GM23248 (cell line): ENCODE data around the gene SUDS3. TPM values are rescaled to one million over a fixed set of nuclear protein-coding genes. Genes with fewer than 3 reads are reported as not detected.
A peak's percentile ranks its signal among the peaks of the same experiment; 100 is the strongest.

Source experiments
- DNase-seq: peaks from one replicate; pipeline ENCODE4 v3.0.0-alpha.2; 2015
- H2AFZ ChIP-seq: fragments of 200-600 bp; sonication (generic); 2 replicates; pipeline ENCODE4 v1.6.1; 2016; ENCODE audit warnings: antibody characterized with exemption
- H3F3A ChIP-seq: fragments of 200-600 bp; sonication (generic); 2 replicates; pipeline ENCODE4 v1.6.1; 2016; ENCODE audit warnings: mild to moderate bottlenecking, antibody characterized with exemption, mixed run types; ENCODE audit not compliant: insufficient read depth
- H3K27ac ChIP-seq: fragments of 200-600 bp; sonication (generic); 2 replicates; pipeline ENCODE4 v1.5.1; 2016; ENCODE audit warnings: mild to moderate bottlenecking
- H3K27me3 ChIP-seq: fragments of 200-600 bp; sonication (generic); replicated peaks from 2 replicates; pipeline ENCODE4 v1.6.1; 2016; ENCODE audit warnings: mild to moderate bottlenecking; ENCODE audit not compliant: insufficient read depth
- H3K36me3 ChIP-seq: fragments of 200-600 bp; sonication (generic); 2 replicates; pipeline ENCODE4 v1.6.1; 2016; ENCODE audit warnings: low read depth, mild to moderate bottlenecking
- H3K4me1 ChIP-seq: fragments of 200-600 bp; sonication (generic); 2 replicates; pipeline ENCODE4 v1.6.1; 2016; ENCODE audit warnings: mild to moderate bottlenecking; ENCODE audit not compliant: insufficient read depth
- H3K4me2 ChIP-seq: fragments of 200-600 bp; sonication (generic); one replicate; pipeline ENCODE4 v1.6.1; 2016; ENCODE audit warnings: mild to moderate bottlenecking; ENCODE audit not compliant: unreplicated experiment
- H3K4me3 ChIP-seq: fragments of 200-600 bp; sonication (generic); 2 replicates; pipeline ENCODE4 v1.5.1; 2016; ENCODE audit warnings: mild to moderate bottlenecking
- H3K79me2 ChIP-seq: fragments of 200-600 bp; sonication (generic); 2 replicates; pipeline ENCODE4 v1.6.1; 2016; ENCODE audit warnings: mild to moderate bottlenecking; ENCODE audit not compliant: insufficient read depth
- H3K9ac ChIP-seq: fragments of 200-600 bp; sonication (generic); 2 replicates; pipeline ENCODE4 v1.6.1; 2016; ENCODE audit warnings: mild to moderate bottlenecking
- H3K9me2 ChIP-seq: fragments of 200-600 bp; sonication (generic); 2 replicates; pipeline ENCODE4 v1.6.1; 2016; ENCODE audit warnings: mixed run types, mild to moderate bottlenecking, moderate library complexity; ENCODE audit not compliant: insufficient read depth
- H3K9me3 ChIP-seq: fragments of 200-600 bp; sonication (generic); one replicate; pipeline ENCODE4 v1.6.1; 2017; ENCODE audit warnings: low read depth
- H4K20me1 ChIP-seq: fragments of 200-600 bp; sonication (generic); 2 replicates; pipeline ENCODE4 v1.6.0; 2016; ENCODE audit not compliant: insufficient read depth
- EZH2 ChIP-seq: fragments of 200-600 bp; sonication (generic); IDR thresholded peaks from 2 replicates; pipeline ENCODE4 v1.6.1; 2018; ENCODE audit warnings: antibody characterized with exemption, mild to moderate bottlenecking; ENCODE audit not compliant: insufficient read depth, poor library complexity, severe bottlenecking
- EZH2phosphoT487 ChIP-seq: fragments of 200-600 bp; sonication (generic); IDR thresholded peaks from 2 replicates; pipeline ENCODE4 v1.6.1; 2018; ENCODE audit warnings: antibody characterized with exemption, moderate library complexity, mild to moderate bottlenecking, low read depth; ENCODE audit not compliant: insufficient read depth
- WGBS, 2 experiments: methylation state at CpG; one replicate each; pipeline ENCODE4 v1.1.6; 2015 to 2017; ENCODE audit warnings: low lambda C conversion rate in 2 of 2, low coverage in 1 of 2; ENCODE audit errors: missing lambda C conversion rate in 2 of 2; 5-methylcytosine and 5-hydroxymethylcytosine counted together
- in situ Hi-C: fragments of 300-500 bp; cut with MboI; formaldehyde crosslinking; loops from 2 replicates; pipeline ENCODE4 v1.15.0; 2020
- polyA plus RNA-seq: library from polyadenylated mRNA; unstranded; fragments of >200 nt; fragmentation: Nextera tagmentation; extraction: Ambion mirVana; gene quantifications from 2 replicates; pipeline ENCODE4 v1.2.1, GENCODE V29; 2016
- total RNA-seq: library from RNA; depleted of rRNA; stranded (reverse); fragments of >200 nt; shearing (Covaris generic); gene quantifications from 2 replicates; pipeline ENCODE4 v1.2.3, GENCODE V29; 2014

The SUDS3 gene
- total and polyA plus RNA-seq, 2 experiments from 2014 or later: 17.6 to 27.1 TPM

DNA sequence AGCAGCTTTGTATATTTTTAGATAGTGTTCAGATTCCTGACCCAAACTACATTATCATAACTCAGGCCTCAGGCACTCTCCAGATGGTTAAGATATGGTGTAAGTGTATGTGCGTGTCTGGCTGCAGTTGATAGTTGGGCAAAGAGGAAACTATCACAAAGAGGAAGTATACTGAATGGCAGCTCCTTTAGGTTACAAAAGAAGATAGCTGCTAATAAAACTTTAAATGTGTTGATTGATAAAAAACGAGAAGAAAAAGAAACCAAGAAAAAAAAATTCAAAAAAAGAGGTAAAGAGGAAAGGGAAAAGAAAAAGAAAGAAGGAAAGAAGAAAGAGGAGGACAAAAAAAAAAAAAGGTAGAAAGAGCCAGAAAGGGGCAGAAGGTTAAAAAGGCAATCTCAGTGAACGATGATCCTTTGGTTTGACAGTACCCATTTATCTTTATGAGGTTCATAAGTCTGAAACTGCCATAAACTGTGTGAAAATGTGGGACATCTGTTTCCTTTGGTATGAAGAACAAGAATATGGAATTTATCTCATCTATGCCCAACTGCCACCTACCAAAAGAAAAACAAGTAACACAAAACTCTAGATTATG is 45.8 kb upstream of the SUDS3 start:
- Histone ChIP-seq H3K27ac (no peak overlapping the region), H3K4me2 (no peak overlapping the region), H3K9ac (no peak overlapping the region), H3K9me2 (no peaks in the 10 kb centered on the region), H3K36me3 (peaks cover 7% of the 10 kb centered on the region; the same call in 1 of the 2 replicates), H3K27me3 (no peaks in the 10 kb centered on the region), H3K79me2 (peaks cover 93% of the 10 kb centered on the region), H2AFZ (no peak overlapping the region), H3K4me1 (peaks cover 23% of the 10 kb centered on the region), H3F3A (0 out of 2 replicates have a peak, but pooled peaks cover 11% of the 10 kb centered on the region), H3K9me3 (no peaks in the 10 kb centered on the region), H3K4me3 (no peak overlapping the region), H4K20me1 (no peaks in the 10 kb centered on the region)
- TF ChIP-seq EZH2phosphoT487 (no peak), EZH2 (no peak)
- no peak for DNase-seq
- 97% methylated on average over 3 of the region's 3 CpGs for WGBS, 2 experiments
- in situ Hi-C loops: no loop called here

DNA sequence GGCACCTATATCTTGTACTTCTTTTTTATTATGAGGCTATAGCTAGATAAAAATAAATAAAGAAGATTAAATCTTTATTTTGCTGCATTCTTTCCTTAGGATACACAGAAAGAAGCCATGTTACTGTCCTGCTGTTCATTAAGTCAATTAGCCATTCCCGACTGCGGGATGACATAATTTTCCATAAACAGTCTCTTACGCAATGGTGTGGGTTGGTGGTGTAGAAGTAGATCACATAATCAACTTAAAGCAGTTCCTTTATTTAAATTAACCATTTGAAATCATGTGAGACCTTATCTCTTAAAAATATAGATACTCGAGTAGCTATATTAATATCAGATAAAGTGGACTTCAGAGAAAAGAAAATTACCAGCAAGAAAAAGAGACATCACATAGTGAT is 43.8 kb upstream of the SUDS3 start:
- Histone ChIP-seq H3K9ac (no peak overlapping the region), H3K27me3 (no peaks in the 10 kb centered on the region), H3K27ac (no peak overlapping the region), H4K20me1 (no peaks in the 10 kb centered on the region), H3K9me3 (no peaks in the 10 kb centered on the region), H3K36me3 (no peaks in the 10 kb centered on the region), H3K4me2 (peak overlapping the region; percentile 10), H2AFZ (no peak overlapping the region), H3K4me3 (no peak overlapping the region), H3K9me2 (no peaks in the 10 kb centered on the region), H3K79me2 (peaks cover 90% of the 10 kb centered on the region), H3K4me1 (peaks cover 21% of the 10 kb centered on the region), H3F3A (peaks cover 17% of the 10 kb centered on the region)
- 56 to 67% methylated on average over 4 of the region's 4 CpGs for WGBS, 2 experiments
- peak; percentile 46 for DNase-seq
- TF ChIP-seq EZH2: no peak
- no peak for TF ChIP-seq EZH2phosphoT487
- in situ Hi-C loops: no loop called here

DNA sequence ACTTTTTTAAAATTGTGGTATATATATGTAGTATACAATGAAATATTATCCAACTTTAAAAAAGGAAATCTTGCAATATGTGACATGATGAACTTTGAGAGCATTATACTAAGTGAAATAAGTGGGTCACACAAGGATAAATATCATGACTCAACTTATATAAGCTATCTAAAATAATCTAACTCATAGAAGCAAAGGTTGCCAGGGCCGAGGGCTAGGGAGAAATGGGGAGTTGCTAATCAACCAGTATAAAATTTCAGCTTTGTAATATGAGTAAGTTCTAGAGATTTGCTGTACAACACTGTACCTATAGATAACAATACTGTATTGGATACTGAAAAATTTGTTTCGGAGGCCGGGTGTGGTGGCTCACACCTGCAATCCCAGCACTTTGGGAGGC is 42.1 kb upstream of the SUDS3 start:
- Histone ChIP-seq H3K79me2 (peaks cover 81% of the 10 kb centered on the region), H4K20me1 (no peaks in the 10 kb centered on the region), H2AFZ (no peak overlapping the region), H3F3A (peaks cover 22% of the 10 kb centered on the region), H3K9me3 (no peaks in the 10 kb centered on the region), H3K4me3 (no peak overlapping the region), H3K36me3 (no peaks in the 10 kb centered on the region), H3K9ac (no peak overlapping the region), H3K27me3 (no peaks in the 10 kb centered on the region), H3K27ac (no peak overlapping the region), H3K4me1 (peaks cover 22% of the 10 kb centered on the region), H3K9me2 (no peaks in the 10 kb centered on the region), H3K4me2 (no peak overlapping the region)
- in situ Hi-C loops: no loop called here
- no peak for DNase-seq
- WGBS, 2 experiments: 100% methylated on average over 3 of the region's 3 CpGs
- TF ChIP-seq EZH2: no peak
- TF ChIP-seq EZH2phosphoT487: no peak

DNA sequence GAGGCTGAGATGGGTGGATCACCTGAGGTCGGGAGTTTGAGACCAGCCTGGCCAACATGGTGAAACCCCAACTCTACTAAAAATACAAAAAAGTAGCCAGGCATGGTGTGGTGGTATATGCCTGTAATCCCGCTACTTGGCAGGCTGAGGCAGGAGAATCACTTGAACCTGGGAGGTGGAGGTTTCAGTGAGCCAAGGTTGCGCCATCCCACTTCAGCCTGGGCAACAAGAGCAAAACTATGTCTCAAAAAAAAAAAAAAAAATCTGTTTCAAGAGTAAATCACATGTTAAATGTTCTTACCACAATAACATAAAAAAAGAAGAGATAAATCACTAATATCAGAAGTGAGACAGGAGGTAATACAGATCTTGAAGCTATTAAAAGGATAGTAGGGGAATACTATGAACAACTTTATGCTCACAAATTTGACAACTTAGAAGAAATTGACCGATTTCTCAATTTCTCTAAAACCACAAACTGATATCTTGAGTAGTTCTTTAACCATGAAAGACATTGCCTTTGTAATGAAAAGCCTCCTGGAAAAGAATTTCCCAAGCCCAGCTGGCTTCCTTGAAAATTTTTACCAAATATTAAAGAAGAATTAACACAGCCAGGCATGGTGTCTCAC is 41.3 kb upstream of the SUDS3 start:
- WGBS, 2 experiments: 94 to 98% methylated on average over 4 of the region's 4 CpGs
- Histone ChIP-seq H3K9me2 (no peaks in the 10 kb centered on the region), H3K27me3 (no peaks in the 10 kb centered on the region), H3K36me3 (no peaks in the 10 kb centered on the region), H3K4me3 (no peak overlapping the region), H3K9me3 (no peaks in the 10 kb centered on the region), H3F3A (peaks cover 22% of the 10 kb centered on the region), H3K4me2 (no peak overlapping the region), H2AFZ (no peak overlapping the region), H3K79me2 (peaks cover 81% of the 10 kb centered on the region), H3K27ac (no peak overlapping the region), H4K20me1 (no peaks in the 10 kb centered on the region), H3K4me1 (peaks cover 22% of the 10 kb centered on the region), H3K9ac (no peak overlapping the region)
- DNase-seq: no peak
- in situ Hi-C loops: no loop called here
- TF ChIP-seq EZH2 (no peak), EZH2phosphoT487 (no peak)
